Measurements from ENCODE around the gene CLIC3.
A peak's percentile ranks its signal among the peaks of the same experiment; 100 is the strongest.

Gene CLIC3

GRCh38 chr9:136978073-136978864 lies 18.1 kb downstream of the CLIC3 start:
- H3K4me2 ChIP-seq (ENCODE audit: low read length), result no peak overlapping the region

GRCh38 chr9:136977649-136978072 lies 18.7 kb downstream of the CLIC3 start:
- H3K27ac ChIP-seq (ENCODE audit: low read length), result no peak overlapping the region
- H3K79me2 ChIP-seq (ENCODE audit: low read length), result no peaks in the 10 kb centered on the region
- no peaks in the 10 kb centered on the region for H3K9me3 ChIP-seq (ENCODE audit: insufficient read depth, low read length)
- no peak for TF ChIP-seq EZH2phosphoT487 (IDR thresholded peaks at IDR 0.05; ENCODE audit: low read depth)
- TF ChIP-seq CTCF (IDR thresholded peaks at IDR 0.05; ENCODE audit: low read depth, low read length), result no peak
- H3K27me3 ChIP-seq (ENCODE audit: low read depth, low read length), result peaks cover 8% of the 10 kb centered on the region; the same call in 1 of the 2 replicates
- H4K20me1 ChIP-seq (ENCODE audit: insufficient read depth, low read length), result no peaks in the 10 kb centered on the region
- H3K4me1 ChIP-seq (ENCODE audit: low read length), result no peaks in the 10 kb centered on the region
- H3K4me2 ChIP-seq (ENCODE audit: low read length), result no peak overlapping the region
- no peak overlapping the region for H2AFZ ChIP-seq (ENCODE audit: low read depth, low read length)
- H3K9ac ChIP-seq (ENCODE audit: low read length), result no peak overlapping the region
- no peaks in the 10 kb centered on the region for H3K36me3 ChIP-seq (replicated peaks; ENCODE audit: low read depth, low read length)
- no peak overlapping the region for H3K4me3 ChIP-seq (ENCODE audit: low read length)

More at GRCh38 chr9:136978073-136978864, 18.1 kb downstream of the CLIC3 start:
- H3K27me3 ChIP-seq (ENCODE audit: low read depth, low read length), result peaks cover 8% of the 10 kb centered on the region; the same call in 1 of the 2 replicates
- no peaks in the 10 kb centered on the region for H4K20me1 ChIP-seq (ENCODE audit: insufficient read depth, low read length)
- no peak overlapping the region for H2AFZ ChIP-seq (ENCODE audit: low read depth, low read length)
- no peak overlapping the region for H3K9ac ChIP-seq (ENCODE audit: low read length)
- H3K4me3 ChIP-seq (ENCODE audit: low read length), result no peak overlapping the region
- H3K4me1 ChIP-seq (ENCODE audit: low read length), result no peaks in the 10 kb centered on the region
- H3K79me2 ChIP-seq (ENCODE audit: low read length), result no peaks in the 10 kb centered on the region
- H3K36me3 ChIP-seq (replicated peaks; ENCODE audit: low read depth, low read length), result no peaks in the 10 kb centered on the region
- no peak overlapping the region for H3K27ac ChIP-seq (ENCODE audit: low read length)
- TF ChIP-seq EZH2phosphoT487 (IDR thresholded peaks at IDR 0.05; ENCODE audit: low read depth) (no peak), CTCF (IDR thresholded peaks at IDR 0.05; ENCODE audit: low read depth, low read length) (no peak)
- no peaks in the 10 kb centered on the region for H3K9me3 ChIP-seq (ENCODE audit: insufficient read depth, low read length)

GRCh38 chr9:136977223-136977622 lies 19.1 kb downstream of the CLIC3 start, which contains the start of gene PTGDS:
Gene PTGDS (plus strand): TSS chr9:136977504. CDS start chr9:136977579, 75 bp downstream.
- Histone ChIP-seq H3K9me3 (ENCODE audit: insufficient read depth, low read length) (no peaks in the 10 kb centered on the region), H3K27me3 (ENCODE audit: low read depth, low read length) (peaks cover 8% of the 10 kb centered on the region; the same call in 1 of the 2 replicates), H3K4me1 (ENCODE audit: low read length) (no peaks in the 10 kb centered on the region), H3K27ac (ENCODE audit: low read length) (no peak within 1 kb of the TSS), H3K4me3 (ENCODE audit: low read length) (no peak within 1 kb of the TSS), H3K4me2 (ENCODE audit: low read length) (no peak within 1 kb of the TSS), H3K9ac (ENCODE audit: low read length) (no peak within 1 kb of the TSS), H2AFZ (ENCODE audit: low read depth, low read length) (no peak within 1 kb of the TSS), H3K36me3 (replicated peaks; ENCODE audit: low read depth, low read length) (no peaks in the 10 kb centered on the region), H3K79me2 (ENCODE audit: low read length) (no peaks in the 10 kb centered on the region), H4K20me1 (ENCODE audit: insufficient read depth, low read length) (no peaks in the 10 kb centered on the region)
- no peak for TF ChIP-seq CTCF (IDR thresholded peaks at IDR 0.05; ENCODE audit: low read depth, low read length)

GRCh38 chr9:136975644-136976043 lies 20.7 kb downstream of the CLIC3 start:
- Histone ChIP-seq H3K79me2 (ENCODE audit: low read length) (no peaks in the 10 kb centered on the region), H3K4me1 (ENCODE audit: low read length) (no peaks in the 10 kb centered on the region), H3K27me3 (ENCODE audit: low read depth, low read length) (peaks cover 8% of the 10 kb centered on the region; the same call in 1 of the 2 replicates), H3K9ac (ENCODE audit: low read length) (no peak overlapping the region), H3K4me2 (ENCODE audit: low read length) (no peak overlapping the region), H3K36me3 (replicated peaks; ENCODE audit: low read depth, low read length) (no peaks in the 10 kb centered on the region), H3K9me3 (ENCODE audit: insufficient read depth, low read length) (no peaks in the 10 kb centered on the region), H3K27ac (ENCODE audit: low read length) (no peak overlapping the region), H2AFZ (ENCODE audit: low read depth, low read length) (no peak overlapping the region), H4K20me1 (ENCODE audit: insufficient read depth, low read length) (no peaks in the 10 kb centered on the region), H3K4me3 (ENCODE audit: low read length) (no peak overlapping the region)
- TF ChIP-seq EZH2phosphoT487 (IDR thresholded peaks at IDR 0.05; ENCODE audit: low read depth) (no peak), CTCF (IDR thresholded peaks at IDR 0.05; ENCODE audit: low read depth, low read length) (peak; percentile 23)
